Stomach (tissue), 4 donors: ENCODE data around the gene HOXC12.

Experiments used
- EP300 ChIP-seq: sonication (generic); formaldehyde crosslinking; IDR thresholded peaks from one replicate; pipeline ENCODE4 v1.6.1; 2017; ENCODE audit warnings: antibody characterized with exemption
- POLR2A ChIP-seq, 4 donors: fragments of 450-650 bp; IDR thresholded peaks; one replicate each; pipeline ENCODE4 v1.6.1; 2016; ENCODE audit warnings: antibody characterized with exemption in 4 of 4, control low read depth in 2 of 4, mild to moderate bottlenecking in 1 of 4, moderate library complexity in 1 of 4
- POLR2AphosphoS5 ChIP-seq, 3 donors: sonication (generic); formaldehyde crosslinking; IDR thresholded peaks; one replicate each; pipeline ENCODE4 v1.6.1; 2016; ENCODE audit warnings: antibody characterized with exemption in 3 of 3
- TF ChIP-seq, protein P1 (sequence below), 7 experiments: fragments of 450-650 bp in 4 of 7; fragments of 200-600 bp in 3 of 7; sonication (generic) in 3 of 7; IDR thresholded peaks; one replicate each; pipeline ENCODE4 v1.5.1; 2016 to 2019; ENCODE audit warnings: antibody characterized with exemption in 7 of 7, control low read depth in 2 of 7, mild to moderate bottlenecking in 1 of 7

DNA sequence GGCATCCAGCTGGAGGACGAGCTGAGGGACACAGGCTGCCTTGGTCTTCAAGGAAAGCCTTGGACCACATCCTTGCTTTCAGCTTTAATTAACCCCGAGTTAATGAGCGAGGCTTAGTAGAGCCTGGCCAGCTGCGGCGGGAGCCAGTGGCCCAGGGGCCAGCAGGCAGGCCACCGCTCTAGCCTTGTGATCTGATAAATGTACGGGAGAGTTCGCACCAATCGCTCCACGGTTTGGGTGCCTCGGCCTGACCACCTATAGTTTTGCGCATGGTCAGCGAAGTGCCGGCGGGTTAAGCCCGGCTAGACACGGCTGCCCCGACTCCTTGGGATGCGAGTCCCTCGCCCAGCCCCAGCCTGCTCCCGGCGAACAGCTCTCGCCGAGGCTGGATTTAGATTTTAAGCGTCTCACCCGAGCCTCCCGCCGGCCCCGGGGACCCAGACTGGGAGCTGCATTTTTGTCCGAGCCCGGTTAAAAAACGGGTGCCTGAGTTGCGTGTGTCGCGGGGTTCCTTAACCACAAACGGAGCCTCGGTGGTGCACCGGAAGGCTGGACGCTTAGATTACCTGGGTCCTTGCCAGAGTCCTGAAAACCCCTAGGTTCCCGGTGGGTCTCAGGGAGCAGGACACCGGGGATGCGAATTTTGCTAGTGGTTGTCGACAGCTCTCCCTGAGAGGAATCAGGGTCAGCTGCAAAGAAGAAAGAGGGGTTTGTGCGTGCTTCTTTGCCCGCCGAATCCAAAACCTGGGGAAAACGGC, 2.9 kb upstream of the HOXC12 start:
- TF ChIP-seq, protein P1, sequence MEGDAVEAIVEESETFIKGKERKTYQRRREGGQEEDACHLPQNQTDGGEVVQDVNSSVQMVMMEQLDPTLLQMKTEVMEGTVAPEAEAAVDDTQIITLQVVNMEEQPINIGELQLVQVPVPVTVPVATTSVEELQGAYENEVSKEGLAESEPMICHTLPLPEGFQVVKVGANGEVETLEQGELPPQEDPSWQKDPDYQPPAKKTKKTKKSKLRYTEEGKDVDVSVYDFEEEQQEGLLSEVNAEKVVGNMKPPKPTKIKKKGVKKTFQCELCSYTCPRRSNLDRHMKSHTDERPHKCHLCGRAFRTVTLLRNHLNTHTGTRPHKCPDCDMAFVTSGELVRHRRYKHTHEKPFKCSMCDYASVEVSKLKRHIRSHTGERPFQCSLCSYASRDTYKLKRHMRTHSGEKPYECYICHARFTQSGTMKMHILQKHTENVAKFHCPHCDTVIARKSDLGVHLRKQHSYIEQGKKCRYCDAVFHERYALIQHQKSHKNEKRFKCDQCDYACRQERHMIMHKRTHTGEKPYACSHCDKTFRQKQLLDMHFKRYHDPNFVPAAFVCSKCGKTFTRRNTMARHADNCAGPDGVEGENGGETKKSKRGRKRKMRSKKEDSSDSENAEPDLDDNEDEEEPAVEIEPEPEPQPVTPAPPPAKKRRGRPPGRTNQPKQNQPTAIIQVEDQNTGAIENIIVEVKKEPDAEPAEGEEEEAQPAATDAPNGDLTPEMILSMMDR (IDR thresholded peaks at IDR 0.05): no peak
- TF ChIP-seq POLR2AphosphoS5 (IDR thresholded peaks at IDR 0.05) (no peak), EP300 (no peak), POLR2A (IDR thresholded peaks at IDR 0.05) (no peak)
